AG08395 (cell line): ENCODE measurements around the gene HLA-C.
"Not testable (repeated sequence)": the region's sequence is repeated elsewhere in the genome, so short reads cannot be mapped to it uniquely, and the experiment has no call there.

ENCODE experiments used
- DNase-seq: peaks from one replicate; pipeline ENCODE4 v3.0.0; 2012; ENCODE audit warnings: mixed read lengths, low spot score

The HLA-C gene

GRCh38 chr6:31270788-31271640 lies 878 bp downstream of the HLA-C start:
- no peak for DNase-seq

GRCh38 chr6:31268836-31269235 lies 3.1 kb downstream of the HLA-C start:
- DNase-seq: no peak

- DNase-seq: no peak
Observed at GRCh38 chr6:31268369-31268765, 3.5 kb downstream of the HLA-C start.

- no peak for DNase-seq
Observed at GRCh38 chr6:31267651-31268368, 4.1 kb downstream of the HLA-C start.

GRCh38 chr6:31266567-31267360 lies 5.1 kb downstream of the HLA-C start:
- DNase-seq: no peak

- DNase-seq: no peak
Observed at GRCh38 chr6:31265926-31266325, 6.0 kb downstream of the HLA-C start.

GRCh38 chr6:31263346-31263933 lies 8.5 kb downstream of the HLA-C start:
- DNase-seq: not testable (repeated sequence)

- DNase-seq: not testable (repeated sequence)
Observed at GRCh38 chr6:31259995-31260394, 11.9 kb downstream of the HLA-C start.

GRCh38 chr6:31252625-31253024 lies 19.3 kb downstream of the HLA-C start:
- DNase-seq: no peak

GRCh38 chr6:31251261-31251660 lies 20.6 kb downstream of the HLA-C start:
- DNase-seq: no peak

- no peak for DNase-seq
Observed at GRCh38 chr6:31249184-31249583, 22.7 kb downstream of the HLA-C start.

- DNase-seq: no peak
Observed at GRCh38 chr6:31247813-31248212, 24.1 kb downstream of the HLA-C start.

GRCh38 chr6:31246051-31246521 lies 25.8 kb downstream of the HLA-C start:
- DNase-seq: peak; percentile 73

GRCh38 chr6:31243508-31243907 lies 28.4 kb downstream of the HLA-C start:
- no peak for DNase-seq

- peak; percentile 17 for DNase-seq
Observed at GRCh38 chr6:31239854-31240253, 32.0 kb downstream of the HLA-C start.

- DNase-seq: not testable (repeated sequence)
Observed at GRCh38 chr6:31234101-31234500, 37.8 kb downstream of the HLA-C start.

- DNase-seq: no peak
Observed at GRCh38 chr6:31228476-31228875, 43.4 kb downstream of the HLA-C start.

- no peak for DNase-seq
Observed at GRCh38 chr6:31227143-31227542, 44.7 kb downstream of the HLA-C start.

GRCh38 chr6:31225735-31226134 lies 46.2 kb downstream of the HLA-C start:
- DNase-seq: no peak

- DNase-seq: no peak
Observed at GRCh38 chr6:31222496-31222895, 49.4 kb downstream of the HLA-C start.
